GM12878 (cell line): ENCODE data around the gene TMPRSS2. TPM values are rescaled to one million over a fixed set of nuclear protein-coding genes. Genes with fewer than 3 reads are reported as not detected.
A peak's percentile ranks its signal among the peaks of the same experiment; 100 is the strongest.

Source experiments
- BCL11A ChIP-seq: IDR thresholded peaks from 2 replicates; pipeline ENCODE4 v1.6.1; 2011; ENCODE audit warnings: low read depth, low read length
- BRCA1 ChIP-seq: IDR thresholded peaks from 2 replicates; pipeline ENCODE4 v1.6.1; 2011; ENCODE audit warnings: low read depth, low read length, improper control_type of control experiment
- CBX5 ChIP-seq: sonication (generic); IDR thresholded peaks from 2 replicates; pipeline ENCODE4 v1.6.1; 2016; ENCODE audit warnings: low read depth, moderate library complexity, mild to moderate bottlenecking, inconsistent platforms
- CEBPB ChIP-seq, 2 experiments: fragments of 150-350 bp in 1 of 2; IDR thresholded peaks; 2 replicates each; pipeline ENCODE4 v1.6.1; 2012 to 2014; ENCODE audit warnings: low read depth in 2 of 2, low read length in 2 of 2, borderline replicate concordance in 1 of 2, inconsistent platforms in 1 of 2
- CHD4 ChIP-seq: fragments of 200-600 bp; sonication (generic); IDR thresholded peaks from 2 replicates; pipeline ENCODE4 v1.6.1; 2016; ENCODE audit warnings: mild to moderate bottlenecking
- E4F1 ChIP-seq: fragments of 450-650 bp; IDR thresholded peaks from 2 replicates; pipeline ENCODE4 v1.6.1; 2018; ENCODE audit warnings: borderline replicate concordance, mild to moderate bottlenecking; ENCODE audit not compliant: partially characterized antibody
- ETV6 ChIP-seq, 2 experiments: fragments of 450-650 bp in 1 of 2; IDR thresholded peaks in 1 of 2; conservative IDR thresholded peaks in 1 of 2; 2 replicates each; pipeline ENCODE4 v1.6.1; 2014; ENCODE audit warnings: antibody characterized with exemption in 1 of 2, borderline replicate concordance in 1 of 2, low read depth in 1 of 2, mild to moderate bottlenecking in 1 of 2, moderate library complexity in 1 of 2
- KAT2A ChIP-seq: conservative IDR thresholded peaks from 2 replicates; pipeline ENCODE4 v1.6.1; 2011; ENCODE audit warnings: low read depth, low read length; ENCODE audit not compliant: control insufficient read depth
- KLF5 ChIP-seq: fragments of 450-650 bp; IDR thresholded peaks from 2 replicates; pipeline ENCODE4 v1.6.1; 2014; ENCODE audit warnings: mild to moderate bottlenecking; ENCODE audit not compliant: partially characterized antibody
- PAX8 ChIP-seq: fragments of 450-650 bp; IDR thresholded peaks from 2 replicates; pipeline ENCODE4 v1.6.1; 2017; ENCODE audit warnings: mild to moderate bottlenecking, moderate library complexity
- POU2F2 ChIP-seq: IDR thresholded peaks from 3 replicates; pipeline ENCODE4 v1.6.1; 2011; ENCODE audit warnings: low read depth, mild to moderate bottlenecking, low read length, borderline replicate concordance
- RB1 ChIP-seq: fragments of 450-650 bp; formaldehyde crosslinking; IDR thresholded peaks from 2 replicates; pipeline ENCODE4 v1.6.1; 2017; ENCODE audit warnings: mild to moderate bottlenecking, borderline replicate concordance
- SUZ12 ChIP-seq: fragments of 200-600 bp; sonication (generic); IDR thresholded peaks from one replicate; pipeline ENCODE4 v1.6.1; 2018; ENCODE audit warnings: antibody characterized with exemption, mild to moderate bottlenecking; ENCODE audit not compliant: unreplicated experiment
- polyA plus RNA-seq, 11 experiments: library from polyadenylated mRNA; depleted of rRNA in 4 of 11; unstranded in 6 of 11; stranded (reverse) in 5 of 11; fragments of >200 nt; fragmentation: Nextera tagmentation in 4 of 11; fragmentation: Illumina TruSeq in 1 of 11; extraction: Ambion mirVana in 4 of 11; extraction: Trizol in 1 of 11; gene quantifications; 1 replicate in 1 of 11; 2 replicates in 10 of 11; pipeline versions ENCODE4 v1.2.1 to v1.2.3, GENCODE V29; 2011 to 2016; ENCODE audit warnings: inconsistent platforms in 2 of 11, missing spikeins in 2 of 11, low read depth in 1 of 11
- total RNA-seq, 4 experiments: library from RNA; depleted of rRNA in 3 of 4; stranded (reverse); fragments of >200 nt in 3 of 4; fragmentation: Illumina TruSeq in 1 of 4; extraction: Trizol in 1 of 4; gene quantifications; 2 replicates each; pipeline versions ENCODE4 v1.2.1 to v1.2.3, GENCODE V29; 2013 to 2021
- TF ChIP-seq, protein P1 (sequence below): IDR thresholded peaks from 2 replicates; pipeline ENCODE4 v1.6.1; 2012; ENCODE audit warnings: improper control_type of control experiment, low read depth, low read length; ENCODE audit not compliant: insufficient replicate concordance
- TF ChIP-seq, protein P2 (sequence below): IDR thresholded peaks from 2 replicates; pipeline ENCODE4 v1.6.1; 2011; ENCODE audit warnings: low read depth, low read length, improper control_type of control experiment, borderline replicate concordance
- TF ChIP-seq, protein P3 (sequence below): IDR thresholded peaks from 2 replicates; pipeline ENCODE4 v1.6.1; 2011; ENCODE audit warnings: borderline replicate concordance, low read depth, mild to moderate bottlenecking, moderate library complexity, low read length; ENCODE audit not compliant: insufficient read depth, poor library complexity, severe bottlenecking
- TF ChIP-seq, protein P4 (sequence below): IDR thresholded peaks from 2 replicates; pipeline ENCODE4 v1.6.1; 2012; ENCODE audit warnings: low read depth, low read length, improper control_type of control experiment

Gene TMPRSS2
- total and polyA plus RNA-seq, 10 of the 15 experiments (the other 5 are each of a cell fraction or from before 2014, with no cell fraction given), result 0.19 to 0.26 TPM; not detected in 8

DNA sequence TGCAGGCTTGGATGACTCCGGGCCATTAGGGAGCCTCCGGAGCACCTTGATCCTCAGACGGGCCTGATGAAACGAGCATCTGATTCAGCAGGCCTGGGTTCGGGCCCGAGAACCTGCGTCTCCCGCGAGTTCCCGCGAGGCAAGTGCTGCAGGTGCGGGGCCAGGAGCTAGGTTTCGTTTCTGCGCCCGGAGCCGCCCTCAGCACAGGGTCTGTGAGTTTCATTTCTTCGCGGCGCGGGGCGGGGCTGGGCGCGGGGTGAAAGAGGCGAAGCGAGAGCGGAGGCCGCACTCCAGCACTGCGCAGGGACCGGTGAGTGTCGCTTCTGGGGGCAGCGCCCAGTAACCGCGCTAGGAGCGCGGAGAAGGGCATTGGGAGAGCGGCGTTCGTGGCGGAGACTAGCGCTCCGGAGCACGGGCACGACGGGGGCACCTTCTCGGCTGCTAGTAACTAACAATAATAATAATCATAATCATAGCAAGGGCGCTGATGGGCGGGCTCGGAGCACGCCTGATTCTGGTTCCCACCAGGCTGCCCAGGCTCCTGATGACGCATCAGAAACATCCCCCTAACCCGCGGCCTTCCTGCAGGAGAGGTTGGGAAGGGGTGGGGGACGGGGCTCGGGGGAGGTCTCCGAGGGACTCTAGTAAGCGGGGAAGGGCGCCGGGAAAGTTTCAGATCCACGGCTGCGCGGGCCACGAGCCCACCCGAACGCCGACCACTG is 81.8 kb downstream of the TMPRSS2 start, which contains the start of gene MX1 (continued):
- TF ChIP-seq, protein P1, sequence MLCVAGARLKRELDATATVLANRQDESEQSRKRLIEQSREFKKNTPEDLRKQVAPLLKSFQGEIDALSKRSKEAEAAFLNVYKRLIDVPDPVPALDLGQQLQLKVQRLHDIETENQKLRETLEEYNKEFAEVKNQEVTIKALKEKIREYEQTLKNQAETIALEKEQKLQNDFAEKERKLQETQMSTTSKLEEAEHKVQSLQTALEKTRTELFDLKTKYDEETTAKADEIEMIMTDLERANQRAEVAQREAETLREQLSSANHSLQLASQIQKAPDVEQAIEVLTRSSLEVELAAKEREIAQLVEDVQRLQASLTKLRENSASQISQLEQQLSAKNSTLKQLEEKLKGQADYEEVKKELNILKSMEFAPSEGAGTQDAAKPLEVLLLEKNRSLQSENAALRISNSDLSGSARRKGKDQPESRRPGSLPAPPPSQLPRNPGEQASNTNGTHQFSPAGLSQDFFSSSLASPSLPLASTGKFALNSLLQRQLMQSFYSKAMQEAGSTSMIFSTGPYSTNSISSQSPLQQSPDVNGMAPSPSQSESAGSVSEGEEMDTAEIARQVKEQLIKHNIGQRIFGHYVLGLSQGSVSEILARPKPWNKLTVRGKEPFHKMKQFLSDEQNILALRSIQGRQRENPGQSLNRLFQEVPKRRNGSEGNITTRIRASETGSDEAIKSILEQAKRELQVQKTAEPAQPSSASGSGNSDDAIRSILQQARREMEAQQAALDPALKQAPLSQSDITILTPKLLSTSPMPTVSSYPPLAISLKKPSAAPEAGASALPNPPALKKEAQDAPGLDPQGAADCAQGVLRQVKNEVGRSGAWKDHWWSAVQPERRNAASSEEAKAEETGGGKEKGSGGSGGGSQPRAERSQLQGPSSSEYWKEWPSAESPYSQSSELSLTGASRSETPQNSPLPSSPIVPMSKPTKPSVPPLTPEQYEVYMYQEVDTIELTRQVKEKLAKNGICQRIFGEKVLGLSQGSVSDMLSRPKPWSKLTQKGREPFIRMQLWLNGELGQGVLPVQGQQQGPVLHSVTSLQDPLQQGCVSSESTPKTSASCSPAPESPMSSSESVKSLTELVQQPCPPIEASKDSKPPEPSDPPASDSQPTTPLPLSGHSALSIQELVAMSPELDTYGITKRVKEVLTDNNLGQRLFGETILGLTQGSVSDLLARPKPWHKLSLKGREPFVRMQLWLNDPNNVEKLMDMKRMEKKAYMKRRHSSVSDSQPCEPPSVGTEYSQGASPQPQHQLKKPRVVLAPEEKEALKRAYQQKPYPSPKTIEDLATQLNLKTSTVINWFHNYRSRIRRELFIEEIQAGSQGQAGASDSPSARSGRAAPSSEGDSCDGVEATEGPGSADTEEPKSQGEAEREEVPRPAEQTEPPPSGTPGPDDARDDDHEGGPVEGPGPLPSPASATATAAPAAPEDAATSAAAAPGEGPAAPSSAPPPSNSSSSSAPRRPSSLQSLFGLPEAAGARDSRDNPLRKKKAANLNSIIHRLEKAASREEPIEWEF, result no peak
- peak; percentile 63 for TF ChIP-seq BRCA1
- no peak for TF ChIP-seq CEBPB (IDR thresholded peaks at IDR 0.05; ENCODE audit: borderline replicate concordance in 1 of 2, low read depth in 2 of 2, low read length in 2 of 2)
- TF ChIP-seq CHD4, result no peak
- TF ChIP-seq CBX5, result no peak
- TF ChIP-seq RB1, result peak; percentile 56; the same call in 1 of the 2 replicates
- TF ChIP-seq PAX8, result no peak
- peak; percentile 36 for TF ChIP-seq KLF5
- no peak for TF ChIP-seq E4F1
- TF ChIP-seq, protein P2, sequence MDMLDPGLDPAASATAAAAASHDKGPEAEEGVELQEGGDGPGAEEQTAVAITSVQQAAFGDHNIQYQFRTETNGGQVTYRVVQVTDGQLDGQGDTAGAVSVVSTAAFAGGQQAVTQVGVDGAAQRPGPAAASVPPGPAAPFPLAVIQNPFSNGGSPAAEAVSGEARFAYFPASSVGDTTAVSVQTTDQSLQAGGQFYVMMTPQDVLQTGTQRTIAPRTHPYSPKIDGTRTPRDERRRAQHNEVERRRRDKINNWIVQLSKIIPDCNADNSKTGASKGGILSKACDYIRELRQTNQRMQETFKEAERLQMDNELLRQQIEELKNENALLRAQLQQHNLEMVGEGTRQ, result no peak
- peak; percentile 87 for TF ChIP-seq POU2F2
- no peak for TF ChIP-seq SUZ12
- TF ChIP-seq, protein P3, sequence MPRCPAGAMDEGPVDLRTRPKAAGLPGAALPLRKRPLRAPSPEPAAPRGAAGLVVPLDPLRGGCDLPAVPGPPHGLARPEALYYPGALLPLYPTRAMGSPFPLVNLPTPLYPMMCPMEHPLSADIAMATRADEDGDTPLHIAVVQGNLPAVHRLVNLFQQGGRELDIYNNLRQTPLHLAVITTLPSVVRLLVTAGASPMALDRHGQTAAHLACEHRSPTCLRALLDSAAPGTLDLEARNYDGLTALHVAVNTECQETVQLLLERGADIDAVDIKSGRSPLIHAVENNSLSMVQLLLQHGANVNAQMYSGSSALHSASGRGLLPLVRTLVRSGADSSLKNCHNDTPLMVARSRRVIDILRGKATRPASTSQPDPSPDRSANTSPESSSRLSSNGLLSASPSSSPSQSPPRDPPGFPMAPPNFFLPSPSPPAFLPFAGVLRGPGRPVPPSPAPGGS, result no peak
- TF ChIP-seq KAT2A, result no peak
- TF ChIP-seq BCL11A, result no peak
- TF ChIP-seq, protein P4, sequence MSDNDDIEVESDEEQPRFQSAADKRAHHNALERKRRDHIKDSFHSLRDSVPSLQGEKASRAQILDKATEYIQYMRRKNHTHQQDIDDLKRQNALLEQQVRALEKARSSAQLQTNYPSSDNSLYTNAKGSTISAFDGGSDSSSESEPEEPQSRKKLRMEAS, result peak; percentile 53; the same call in 1 of the 2 replicates
- no peak for TF ChIP-seq ETV6 (conservative IDR thresholded peaks at IDR 0.05 in 1 of 2, IDR thresholded peaks at IDR 0.05 in 1 of 2; ENCODE audit: borderline replicate concordance in 1 of 2, low read depth in 1 of 2)
